GM18873 (cell line): ENCODE data around the gene SRP68.

ENCODE experiments used
- ATAC-seq: cut with Tn5 transposase; IDR thresholded peaks from one replicate; pipeline ENCODE4 v1.9.1; 2021; ENCODE audit warnings: mild to moderate bottlenecking, moderate library complexity, moderate number of reproducible peaks; ENCODE audit not compliant: unreplicated experiment, low FRiP score

SRP68 gene

GRCh38 chr17:76004750-76005262 lies 67.5 kb downstream of the SRP68 start:
- no peak for ATAC-seq

GRCh38 chr17:76003915-76004314 lies 68.4 kb downstream of the SRP68 start:
- no peak for ATAC-seq

- no peak for ATAC-seq
These were observed 70.2 kb downstream of the SRP68 start for GRCh38 chr17:76002100-76002499.

- ATAC-seq: no peak
These were observed 71.4 kb downstream of the SRP68 start, which contains the start of gene CDK3 for GRCh38 chr17:76000755-76001521. Gene CDK3, plus strand, starts transcription at chr17:76000855. Its CDS starts 571 bp downstream, at chr17:76001426.

- ATAC-seq: no peak
These were observed 72.1 kb downstream of the SRP68 start for GRCh38 chr17:76000016-76000754.

DNA sequence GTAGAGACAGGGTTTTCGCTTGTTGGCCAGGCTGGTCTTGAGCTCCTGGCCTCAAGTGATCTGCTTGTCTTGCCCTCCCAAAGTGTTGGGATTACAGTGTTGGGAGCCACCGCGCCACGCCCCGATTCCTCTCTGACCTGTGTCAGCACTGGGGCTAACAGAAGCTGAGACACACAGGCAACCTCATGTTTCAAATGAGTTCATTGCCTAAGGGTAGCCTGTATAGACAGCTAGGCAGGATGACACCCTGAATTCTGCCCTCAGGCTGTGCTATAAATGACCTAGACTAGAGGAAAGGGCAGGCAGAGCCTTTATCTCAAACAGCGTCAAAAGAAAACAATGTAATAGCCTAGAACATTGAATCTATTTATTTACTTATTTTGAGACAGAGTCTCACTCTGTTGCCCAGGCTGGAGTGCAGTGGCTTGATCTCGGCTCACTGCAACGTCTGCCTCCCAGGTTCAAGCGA lies 74.0 kb downstream of the SRP68 start:
- ATAC-seq: no peak

- ATAC-seq: no peak
These were observed 75.4 kb downstream of the SRP68 start for GRCh38 chr17:75996665-75997590.

DNA sequence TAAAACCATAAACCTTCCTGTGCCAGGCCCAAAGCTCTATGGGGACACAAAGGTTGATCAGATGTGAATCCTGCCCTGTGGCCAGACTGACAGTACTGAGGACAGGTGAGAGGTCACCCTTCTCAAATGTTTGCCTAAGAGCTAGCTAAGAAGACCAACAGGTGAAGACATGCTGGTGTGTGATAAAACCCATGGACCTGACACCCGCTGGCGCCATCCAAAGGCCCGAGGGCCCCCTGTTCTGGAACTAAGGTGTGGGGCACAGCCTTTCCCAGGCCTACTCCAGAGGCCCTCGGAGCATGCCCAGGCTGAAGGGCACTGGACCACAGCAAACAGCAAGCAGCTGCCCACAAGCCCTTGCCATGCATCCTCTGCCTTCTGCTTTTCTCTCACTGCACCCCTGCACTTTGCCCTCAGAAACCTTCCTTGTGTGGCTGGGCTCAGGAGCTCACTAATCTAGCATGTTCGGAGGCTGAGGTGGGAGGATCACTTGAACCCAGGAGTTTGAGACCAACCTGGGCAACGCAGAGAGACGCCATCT lies 76.9 kb downstream of the SRP68 start:
- ATAC-seq: no peak

- no peak for ATAC-seq
These were observed 77.4 kb downstream of the SRP68 start for GRCh38 chr17:75994802-75995370.

- ATAC-seq: no peak
These were observed 80.9 kb downstream of the SRP68 start for GRCh38 chr17:75991396-75991795.
